Esophagus squamous epithelium (tissue), 4 donors: Measurements from ENCODE around the gene INO80D.

Experiments
- CTCF ChIP-seq, 6 experiments: fragments of 450-650 bp in 4 of 6; fragments of 200-600 bp in 2 of 6; sonication (generic) in 2 of 6; IDR thresholded peaks; one replicate each; pipeline ENCODE4 v1.5.1; 2016 to 2019; ENCODE audit warnings: antibody characterized with exemption in 6 of 6, mild to moderate bottlenecking in 4 of 6, moderate library complexity in 4 of 6
- POLR2A ChIP-seq, 4 donors: fragments of 450-650 bp; IDR thresholded peaks; one replicate each; pipeline ENCODE4 v1.6.1; 2017; ENCODE audit warnings: antibody characterized with exemption in 4 of 4, mild to moderate bottlenecking in 4 of 4, moderate library complexity in 3 of 4

GRCh38 chr2:206004004-206004693, 81.8 kb downstream of the INO80D start:
- peak in 2 of 6 experiments; percentile 12 to 45 for TF ChIP-seq CTCF (IDR thresholded peaks at IDR 0.05)
- no peak for TF ChIP-seq POLR2A (IDR thresholded peaks at IDR 0.05)
